OCI-LY3 (cell line): Measurements from ENCODE around the gene CHKB.

Experiments used
- CTCF ChIP-seq: fragments of 200-600, 300-600 bp; sonication (generic); IDR thresholded peaks from 2 replicates; pipeline ENCODE4 v1.5.1; 2014; ENCODE audit warnings: antibody characterized with exemption, low read length, low read depth
- EZH2phosphoT487 ChIP-seq: fragments of 200-600 bp; shearing (Covaris generic); IDR thresholded peaks from 2 replicates; pipeline ENCODE4 v1.6.1; 2018; ENCODE audit warnings: antibody characterized with exemption, mixed run types, low read depth

GRCh38 chr22:50573491-50574382 lies 8.9 kb downstream of the CHKB start:
- no peak for TF ChIP-seq CTCF
- no peak for TF ChIP-seq EZH2phosphoT487
